RWPE2 (cell line): ENCODE measurements around the gene FGF19.

Experiments
- ATAC-seq: fragments of 200-7000 bp; cut with Tn5 transposase; 3 replicates; pipeline ENCODE4 v1.9.1; 2021; ENCODE audit warnings: low read depth
- DNase-seq: peaks from one replicate; pipeline ENCODE4 v3.0.0-alpha.2; 2020; ENCODE audit warnings: low spot score
- H3K27ac ChIP-seq: fragments of 450-650 bp; 2 replicates; pipeline ENCODE4 v1.5.1; 2017; ENCODE audit warnings: mild to moderate bottlenecking; ENCODE audit not compliant: poor library complexity, severe bottlenecking
- H3K27me3 ChIP-seq: fragments of 250-450 bp; sonication (Bioruptor Pico); 2 replicates; pipeline ENCODE4 v1.5.1; 2021; ENCODE audit warnings: mild to moderate bottlenecking, moderate library complexity; ENCODE audit not compliant: insufficient read depth, poor library complexity, severe bottlenecking
- H3K36me3 ChIP-seq: fragments of 250-450 bp; sonication (Bioruptor Pico); 2 replicates; pipeline ENCODE4 v1.5.1; 2020; ENCODE audit warnings: low read depth, mild to moderate bottlenecking, moderate library complexity
- H3K4me1 ChIP-seq: fragments of 250-450 bp; sonication (Bioruptor Pico); 2 replicates; pipeline ENCODE4 v1.5.1; 2021; ENCODE audit warnings: mild to moderate bottlenecking, moderate library complexity; ENCODE audit not compliant: insufficient read depth, poor library complexity, severe bottlenecking
- H3K4me3 ChIP-seq: fragments of 250-450 bp; sonication (Bioruptor Pico); 2 replicates; pipeline ENCODE4 v1.5.1; 2021; ENCODE audit warnings: mild to moderate bottlenecking, moderate library complexity; ENCODE audit not compliant: severe bottlenecking
- H3K9me3 ChIP-seq: fragments of 250-450 bp; sonication (Bioruptor Pico); 2 replicates; pipeline ENCODE4 v1.5.1; 2021; ENCODE audit warnings: mild to moderate bottlenecking, moderate library complexity; ENCODE audit not compliant: severe bottlenecking
- CTCF ChIP-seq: fragments of 450-650 bp; IDR thresholded peaks from one replicate; pipeline ENCODE4 v1.5.1; 2017; ENCODE audit warnings: mild to moderate bottlenecking, moderate library complexity; ENCODE audit not compliant: poor library complexity, severe bottlenecking

The FGF19 gene

GRCh38 chr11:69664901-69665300 lies 38.9 kb downstream of the FGF19 start:
- ATAC-seq, result no peak
- no peaks in the 10 kb centered on the region for H3K4me1 ChIP-seq
- TF ChIP-seq CTCF, result no peak

GRCh38 chr11:69664103-69664775 lies 39.6 kb downstream of the FGF19 start:
- Histone ChIP-seq H3K27me3 (no peaks in the 10 kb centered on the region), H3K4me3 (no peak overlapping the region), H3K4me1 (no peaks in the 10 kb centered on the region), H3K36me3 (peaks cover 7% of the 10 kb centered on the region; the same call in 1 of the 2 replicates), H3K27ac (no peak overlapping the region), H3K9me3 (no peaks in the 10 kb centered on the region)
- DNase-seq (peak; percentile 48), ATAC-seq (no peak)
- TF ChIP-seq CTCF, result no peak

More at GRCh38 chr11:69664901-69665300, 38.9 kb downstream of the FGF19 start:
- Histone ChIP-seq H3K27me3 (no peaks in the 10 kb centered on the region), H3K36me3 (peaks cover 9% of the 10 kb centered on the region; the same call in 1 of the 2 replicates), H3K4me3 (no peak overlapping the region), H3K27ac (no peak overlapping the region), H3K9me3 (no peaks in the 10 kb centered on the region)
- DNase-seq, result no peak

GRCh38 chr11:69663326-69663725 lies 40.5 kb downstream of the FGF19 start:
- Histone ChIP-seq H3K4me3 (no peak overlapping the region), H3K27me3 (no peaks in the 10 kb centered on the region), H3K4me1 (no peaks in the 10 kb centered on the region), H3K36me3 (0 out of 2 replicates have a peak, but pooled peaks cover 5% of the 10 kb centered on the region), H3K9me3 (no peaks in the 10 kb centered on the region), H3K27ac (no peak overlapping the region)
- DNase-seq, result peak; percentile 40
- no peak for TF ChIP-seq CTCF
- ATAC-seq, result no peak

- H3K36me3 ChIP-seq, result 0 out of 2 replicates have a peak, but pooled peaks cover 5% of the 10 kb centered on the region
- H3K4me3 ChIP-seq, result no peak overlapping the region
- no peak overlapping the region for H3K27ac ChIP-seq
- H3K9me3 ChIP-seq, result no peaks in the 10 kb centered on the region
- ATAC-seq, result no peak
- TF ChIP-seq CTCF, result no peak
- no peak for DNase-seq
- no peaks in the 10 kb centered on the region for H3K4me1 ChIP-seq
- no peaks in the 10 kb centered on the region for H3K27me3 ChIP-seq
These were observed 41.0 kb downstream of the FGF19 start for GRCh38 chr11:69662806-69663205.

- no peak for TF ChIP-seq CTCF
- Histone ChIP-seq H3K9me3 (no peaks in the 10 kb centered on the region), H3K4me3 (no peak overlapping the region), H3K4me1 (no peaks in the 10 kb centered on the region), H3K27ac (no peak overlapping the region), H3K27me3 (no peaks in the 10 kb centered on the region), H3K36me3 (0 out of 2 replicates have a peak, but pooled peaks cover 5% of the 10 kb centered on the region)
- DNase-seq (peak; percentile 31), ATAC-seq (no peak; the same call in 2 of the 3 replicates)
These were observed 41.7 kb downstream of the FGF19 start for GRCh38 chr11:69662021-69662698.
